Colonic mucosa (tissue), 4 donors: ENCODE measurements around the gene PPWD1. TPM values are rescaled to one million over a fixed set of nuclear protein-coding genes. Genes with fewer than 3 reads are reported as not detected.
"Not testable (repeated sequence)": the region's sequence is repeated elsewhere in the genome, so short reads cannot be mapped to it uniquely, and the experiment has no call there.

Source experiments
- DNase-seq: peaks from one replicate; pipeline ENCODE4 v3.0.0-alpha.2; 2020
- H3K27ac ChIP-seq: fragments of 200-600 bp; one replicate; pipeline ENCODE4 v1.8.0; 2021
- H3K27me3 ChIP-seq: fragments of 200-600 bp; one replicate; pipeline ENCODE4 v1.8.0; 2021
- H3K36me3 ChIP-seq: fragments of 200-600 bp; one replicate; pipeline ENCODE4 v1.8.0; 2021
- H3K4me1 ChIP-seq: fragments of 200-600 bp; one replicate; pipeline ENCODE4 v1.8.0; 2021; ENCODE audit warnings: mild to moderate bottlenecking
- H3K4me3 ChIP-seq: fragments of 200-600 bp; one replicate; pipeline ENCODE4 v1.8.0; 2021
- H3K9ac ChIP-seq, 2 donors: one replicate each; pipeline ENCODE4 v1.7.0; 2013; ENCODE audit warnings: control low read depth in 2 of 2, low read depth in 2 of 2, low read length in 2 of 2
- H3K9me3 ChIP-seq: fragments of 200-600 bp; one replicate; pipeline ENCODE4 v1.8.0; 2021
- CTCF ChIP-seq: fragments of 200-600 bp; IDR thresholded peaks from one replicate; pipeline ENCODE4 v1.8.0; 2022; ENCODE audit warnings: antibody characterized with exemption, mild to moderate bottlenecking
- intact Hi-C: fragments of 100-400 bp; cut with DNase I; formaldehyde crosslinking; loops from one replicate; pipeline ENCODE4 v1.14.1; 2022
- total RNA-seq, 2 donors: library from RNA; stranded (reverse); fragmentation: NEBNext Ultra II Directional in 1 of 2; extraction: Animal tissue kit (Norgen Biotek cat#: 25700) in 1 of 2; gene quantifications; one replicate each; pipeline ENCODE4 v1.2.1, GENCODE V29; 2021
- donor health status: healthy.
- donor health status: DM: no; HTN: no; CAD: no.
- donor health status: DM: no; HTN: no; CAD: no.

Gene PPWD1
- total RNA-seq, 2 donors from 2014 or later, result 23.5 to 28.2 TPM

DNA sequence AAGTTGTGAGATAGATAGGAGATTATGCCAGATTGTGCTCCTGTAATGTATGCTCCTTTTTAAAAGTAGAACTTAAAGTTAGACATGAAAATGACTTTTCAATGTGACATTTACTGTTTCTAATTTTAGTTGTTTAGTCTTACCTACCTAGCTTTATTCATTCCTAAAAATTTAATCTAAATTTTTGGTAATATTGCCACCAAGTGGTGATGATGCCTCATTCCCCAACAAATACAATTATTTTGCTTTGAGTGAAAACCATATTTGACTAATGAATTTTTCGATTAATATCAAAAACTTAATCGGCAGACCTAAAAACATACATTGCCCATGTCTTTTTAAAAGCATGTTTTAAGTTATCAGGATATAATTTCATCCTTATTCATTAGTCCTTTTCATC, 25.6 kb downstream of the PPWD1 start:
- Histone ChIP-seq H3K27me3 (no peaks in the 10 kb centered on the region), H3K9ac (no peak overlapping the region), H3K27ac (no peak overlapping the region), H3K4me1 (no peaks in the 10 kb centered on the region), H3K9me3 (no peaks in the 10 kb centered on the region), H3K4me3 (no peak overlapping the region), H3K36me3 (peaks cover 9% of the 10 kb centered on the region)
- intact Hi-C loops, result no loop called here
- TF ChIP-seq CTCF, result no peak
- DNase-seq, result no peak

- H3K9ac ChIP-seq, H3K4me1 ChIP-seq, H3K9me3 ChIP-seq, H3K27ac ChIP-seq, H3K27me3 ChIP-seq, intact Hi-C loops, H3K36me3 ChIP-seq, DNase-seq, H3K4me3 ChIP-seq: not testable (repeated sequence)
Observed at GRCh38 chr5:65601761-65602160, 38.7 kb downstream of the PPWD1 start.

DNA sequence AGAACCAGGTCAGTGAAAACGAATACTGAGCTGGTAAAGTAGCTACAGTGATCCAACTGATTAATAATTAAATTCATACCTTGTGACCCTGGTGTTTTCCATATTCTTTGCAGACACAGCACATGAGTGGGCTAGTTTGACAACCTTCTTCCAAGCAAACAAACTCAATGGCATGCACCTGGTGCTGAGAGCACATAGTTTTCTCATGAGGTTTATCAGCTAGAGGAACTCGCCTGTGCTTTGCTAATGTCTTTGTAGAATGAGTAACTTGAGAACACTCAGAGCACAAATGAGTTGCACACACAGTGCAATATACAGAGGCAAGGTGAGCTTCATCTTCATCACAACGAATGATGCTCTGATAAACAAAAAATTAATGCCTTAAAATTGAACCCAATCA, 48.4 kb downstream of the PPWD1 start:
- Histone ChIP-seq H3K4me3 (no peak overlapping the region), H3K36me3 (peaks cover 4% of the 10 kb centered on the region), H3K9ac (no peak overlapping the region), H3K27me3 (no peaks in the 10 kb centered on the region), H3K27ac (no peak overlapping the region), H3K4me1 (no peaks in the 10 kb centered on the region), H3K9me3 (no peaks in the 10 kb centered on the region)
- intact Hi-C loops, result no loop called here
- DNase-seq, result no peak
- no peak for TF ChIP-seq CTCF

DNA sequence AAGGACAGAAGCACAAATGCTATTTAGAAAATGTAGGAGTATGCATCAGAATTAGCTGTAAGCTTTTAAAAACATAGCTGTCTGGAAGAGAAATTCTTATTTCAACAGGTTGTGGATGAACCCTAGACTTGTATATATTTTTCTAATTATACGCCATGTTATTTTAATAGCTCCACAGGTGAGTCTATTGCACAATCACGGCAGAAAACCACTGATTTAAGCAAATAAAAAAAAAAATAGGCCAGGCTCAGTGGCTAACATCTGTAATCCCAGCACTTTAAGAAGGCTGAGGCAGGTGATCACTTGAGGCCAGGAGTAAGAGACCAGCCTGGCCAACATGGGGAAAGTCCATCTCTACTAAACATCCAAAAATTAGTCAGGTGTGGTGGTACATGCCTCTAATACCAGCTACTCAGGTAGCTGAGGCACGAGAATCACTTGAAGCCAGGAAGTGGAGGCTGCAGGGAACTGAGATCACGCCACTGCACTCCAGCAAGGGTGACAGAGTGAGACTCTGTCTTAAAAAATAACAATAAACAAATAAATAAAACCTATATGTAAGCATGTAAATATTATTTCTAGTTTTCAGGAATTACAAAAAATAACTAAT, 49.3 kb downstream of the PPWD1 start:
- no peak for DNase-seq
- Histone ChIP-seq H3K4me1 (no peaks in the 10 kb centered on the region), H3K4me3 (no peak overlapping the region), H3K27ac (no peak overlapping the region), H3K9ac (no peak overlapping the region), H3K9me3 (no peaks in the 10 kb centered on the region), H3K27me3 (no peaks in the 10 kb centered on the region), H3K36me3 (peaks cover 4% of the 10 kb centered on the region)
- TF ChIP-seq CTCF, result no peak
- intact Hi-C loops, result no loop called here

DNA sequence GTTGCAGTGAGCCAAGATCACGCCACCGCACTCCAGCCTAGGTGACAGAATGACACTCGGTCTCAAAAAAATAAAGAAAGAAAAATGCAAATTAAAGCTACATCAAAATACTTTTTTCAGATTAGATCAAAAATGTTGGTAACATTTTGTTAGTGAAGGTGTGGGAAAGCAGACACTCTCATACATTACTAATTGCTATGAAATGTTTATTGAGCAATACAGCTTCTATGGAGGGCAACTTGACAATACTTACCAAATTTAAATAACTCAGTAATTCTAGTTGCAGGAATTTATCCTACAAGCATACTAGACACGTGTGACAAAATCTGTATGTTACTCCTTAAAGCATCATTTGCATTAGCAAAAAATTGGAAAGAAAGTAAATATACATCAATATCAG, 56.9 kb downstream of the PPWD1 start:
- intact Hi-C loops, result loop anchor here (10.0 kb wide), 1 partner anchor 55 kb away; the partner anchor contains the start of genes CENPK and PPWD1

DNA sequence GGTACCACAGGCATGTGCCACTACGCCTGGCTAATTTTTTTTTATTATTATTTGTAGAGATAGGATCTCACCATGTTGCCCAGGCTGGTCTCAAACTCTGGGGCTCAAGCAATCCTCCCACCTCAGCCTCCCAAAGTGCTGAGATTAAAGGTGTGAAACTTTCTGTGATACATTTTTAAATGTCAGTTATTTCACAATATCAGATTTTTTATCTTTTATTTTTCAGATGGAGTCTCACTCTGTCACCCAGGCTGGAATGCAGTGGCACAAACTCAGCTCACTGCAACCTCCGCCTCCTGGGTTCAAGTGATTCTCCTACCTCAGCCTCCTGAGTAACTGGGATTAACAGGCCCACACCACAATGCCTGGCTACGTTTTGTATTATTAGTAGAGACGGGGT, 58.9 kb downstream of the PPWD1 start:
- not testable (repeated sequence) for H3K27me3 ChIP-seq, DNase-seq, H3K27ac ChIP-seq, H3K9me3 ChIP-seq, H3K36me3 ChIP-seq, H3K9ac ChIP-seq, H3K4me3 ChIP-seq
- intact Hi-C loops, result loop anchor here (10.0 kb wide), 1 partner anchor 57 kb away; the partner anchor contains the start of genes CENPK and PPWD1
- H3K4me1 ChIP-seq, result peaks cover 18% of the 10 kb centered on the region

More for the DNA sequence above, 56.9 kb downstream of the PPWD1 start:
- Histone ChIP-seq H3K4me1 (peaks cover 10% of the 10 kb centered on the region), H3K27ac (no peak overlapping the region), H3K27me3 (no peaks in the 10 kb centered on the region), H3K4me3 (no peak overlapping the region), H3K9me3 (no peaks in the 10 kb centered on the region), H3K9ac (no peak overlapping the region), H3K36me3 (no peaks in the 10 kb centered on the region)
- TF ChIP-seq CTCF, result no peak
- no peak for DNase-seq
